HG03565 (cell line): Measurements from ENCODE around the gene TUBB8.
"Not testable (repeated sequence)": the region's sequence is repeated elsewhere in the genome, so short reads cannot be mapped to it uniquely, and the experiment has no call there.

Source experiments
- ATAC-seq: cut with Tn5 transposase; IDR thresholded peaks from one replicate; pipeline ENCODE4 v1.9.1; 2021; ENCODE audit warnings: mild to moderate bottlenecking, moderate library complexity; ENCODE audit not compliant: unreplicated experiment

The TUBB8 gene

GRCh38 chr10:48996-49395 lies at the start of gene TUBB8:
Gene TUBB8, minus strand, starts transcription at chr10:49296. Its CDS starts 58 bp downstream, at chr10:49238.
- no peak for ATAC-seq

DNA sequence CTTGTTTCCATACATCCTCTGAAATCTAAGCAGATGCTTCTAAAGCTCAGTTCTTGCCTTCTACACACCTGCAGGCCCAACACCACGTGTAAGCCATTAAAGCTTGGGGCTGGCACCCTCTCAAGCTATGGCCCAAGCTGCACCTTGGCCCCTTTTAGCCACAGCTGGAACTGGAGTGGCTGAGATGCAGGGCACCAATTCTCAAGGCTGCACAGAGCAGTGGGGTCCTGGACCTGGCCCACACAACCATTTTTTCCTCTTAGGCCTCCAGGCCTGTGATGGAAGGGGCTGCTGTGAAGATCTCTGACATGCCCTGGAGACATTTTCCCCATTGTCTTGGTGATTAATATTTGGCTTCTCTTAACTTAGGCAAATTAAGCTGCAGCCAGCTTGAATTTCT lies 47.4 kb upstream of the TUBB8 start:
- ATAC-seq = no peak

DNA sequence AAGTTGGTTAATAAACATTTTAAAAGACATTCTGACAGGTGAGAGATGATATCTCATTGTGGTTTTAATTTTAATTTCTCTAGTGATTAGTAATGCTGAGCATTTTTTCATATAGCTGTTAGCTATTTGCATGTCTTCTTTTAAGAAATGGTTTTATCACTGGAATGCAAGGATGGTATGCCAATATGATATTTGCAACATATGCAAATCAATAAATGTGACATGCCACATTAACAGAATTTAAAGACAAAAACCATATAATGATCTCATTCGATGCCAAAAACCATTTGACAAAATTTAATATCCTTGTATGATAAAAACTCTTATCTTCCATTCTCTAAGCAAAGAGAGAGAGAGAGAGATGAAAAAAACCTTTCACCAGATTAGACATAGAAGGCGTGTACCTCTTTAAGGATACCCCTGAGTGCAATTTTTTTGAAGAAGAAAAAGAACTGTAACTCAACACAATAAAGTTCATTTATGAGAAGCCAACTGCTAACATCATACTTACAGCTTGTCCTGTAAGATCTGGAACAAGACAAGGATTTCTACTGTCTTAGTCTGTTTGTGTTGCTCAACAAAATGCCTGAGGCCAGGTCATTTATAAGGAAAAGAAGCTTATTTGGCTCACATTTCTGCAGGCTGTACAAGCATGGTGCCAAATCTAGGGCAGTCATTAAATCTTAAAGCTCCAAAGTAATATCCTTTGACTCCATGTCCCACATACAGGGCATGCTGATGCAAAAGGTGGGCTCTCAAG lies 46.4 kb upstream of the TUBB8 start:
- no peak for ATAC-seq

DNA sequence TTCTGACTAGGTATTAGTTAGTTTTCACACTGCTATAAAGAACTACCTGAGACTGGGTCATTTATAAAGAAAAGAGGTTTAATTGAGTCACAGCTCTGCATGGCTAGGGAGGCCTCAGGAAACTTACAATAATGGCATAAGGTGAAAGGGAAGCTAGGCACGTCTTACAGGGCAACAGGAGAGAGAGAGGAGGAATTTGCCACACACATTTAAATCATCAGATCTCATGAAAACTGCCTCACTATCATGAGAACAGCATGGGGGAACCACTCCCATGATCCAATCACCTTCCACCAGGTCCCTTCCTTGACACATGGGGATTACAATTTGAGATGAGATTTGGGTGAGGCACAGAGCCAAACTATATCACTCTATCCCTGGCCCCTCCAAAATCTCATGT lies 45.5 kb upstream of the TUBB8 start:
- ATAC-seq = no peak

GRCh38 chr10:92846-93245 lies 43.8 kb upstream of the TUBB8 start:
- ATAC-seq = no peak

GRCh38 chr10:92153-92552 lies 43.1 kb upstream of the TUBB8 start:
- no peak for ATAC-seq

- ATAC-seq = no peak
These were observed 42.2 kb upstream of the TUBB8 start for GRCh38 chr10:91313-91712.

- ATAC-seq = no peak
These were observed 41.1 kb upstream of the TUBB8 start for GRCh38 chr10:90161-90560.

GRCh38 chr10:89248-89647 lies 40.2 kb upstream of the TUBB8 start:
- ATAC-seq = no peak

GRCh38 chr10:88253-88652 lies 39.2 kb upstream of the TUBB8 start:
- ATAC-seq = no peak

- ATAC-seq = no peak
These were observed 38.3 kb upstream of the TUBB8 start for GRCh38 chr10:87177-88080.

GRCh38 chr10:86031-86430 lies 36.9 kb upstream of the TUBB8 start:
- ATAC-seq = no peak

- no peak for ATAC-seq
These were observed 35.9 kb upstream of the TUBB8 start for GRCh38 chr10:85044-85443.

- no peak for ATAC-seq
These were observed 34.9 kb upstream of the TUBB8 start for GRCh38 chr10:83930-84530.

GRCh38 chr10:80477-81105 lies 31.5 kb upstream of the TUBB8 start:
- no peak for ATAC-seq

DNA sequence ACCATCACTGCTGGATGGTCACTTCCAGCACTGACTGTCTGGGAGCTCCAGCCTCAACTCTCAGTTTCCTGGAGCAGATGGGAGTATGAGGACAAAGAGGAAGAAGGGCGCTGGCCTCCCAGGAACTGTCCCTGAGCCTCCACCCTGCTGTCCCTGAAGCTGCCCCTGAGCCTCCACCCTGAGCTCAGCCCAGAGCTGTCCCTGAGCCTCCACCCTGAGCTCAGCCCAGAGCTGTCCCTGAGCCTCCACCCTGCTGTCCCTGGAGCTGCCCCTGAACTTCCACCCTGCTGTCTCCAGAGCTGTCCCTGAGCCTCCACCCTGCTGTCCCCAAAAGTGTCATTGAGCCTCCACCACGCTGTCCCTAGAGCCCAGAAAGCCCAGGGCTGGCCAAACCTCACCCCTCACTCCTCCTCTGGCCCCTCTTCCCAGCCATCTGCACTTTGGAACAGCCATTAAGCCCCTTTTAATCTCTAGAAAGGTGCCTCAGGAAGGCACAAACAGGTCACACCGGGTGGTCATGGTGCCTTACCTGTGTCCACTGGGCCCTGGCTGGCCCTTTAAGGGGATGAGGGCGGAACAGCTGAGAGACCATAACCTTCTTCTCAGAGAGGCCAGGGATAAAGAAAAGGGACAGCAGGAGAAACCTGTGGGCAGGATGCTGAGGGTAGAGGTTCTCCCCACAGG lies 30.6 kb upstream of the TUBB8 start:
- ATAC-seq = no peak

DNA sequence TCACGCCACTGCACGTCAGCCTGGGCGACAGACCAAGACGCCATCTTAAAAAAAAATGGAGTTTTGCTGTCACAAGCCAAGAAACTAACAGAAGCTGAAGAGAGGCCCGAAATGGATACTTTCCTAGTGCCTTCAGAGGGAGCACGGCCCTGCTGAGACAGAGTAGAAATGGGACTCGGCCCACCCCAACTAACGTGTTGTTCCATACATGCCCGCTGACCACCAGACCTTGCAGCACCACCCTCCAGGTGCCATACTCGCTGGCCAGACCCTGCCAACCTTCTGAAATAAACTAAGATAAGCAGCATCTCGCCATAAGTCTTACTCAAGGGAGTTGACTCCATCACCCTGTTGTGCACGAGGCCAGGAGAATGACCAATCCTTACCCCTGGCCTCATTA lies 29.5 kb upstream of the TUBB8 start:
- no peak for ATAC-seq

DNA sequence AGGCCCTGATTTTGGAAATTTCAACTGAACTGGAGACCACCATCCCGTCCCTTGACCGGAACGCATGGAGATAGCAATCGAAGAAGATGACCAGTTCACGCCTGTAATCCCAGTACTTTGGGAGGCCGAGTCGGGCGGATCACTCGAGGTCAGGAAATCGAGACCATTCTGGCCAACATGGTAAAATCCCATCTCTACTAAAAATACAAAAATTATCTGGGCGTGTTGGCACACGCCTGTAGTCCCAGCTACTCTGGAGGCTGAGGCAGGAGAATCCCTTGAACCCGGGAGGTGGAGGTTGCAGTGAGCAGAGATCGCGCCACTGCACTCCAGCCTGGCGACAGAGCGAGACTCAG lies 25.1 kb upstream of the TUBB8 start:
- ATAC-seq = not testable (repeated sequence)

- ATAC-seq = not testable (repeated sequence)
These were observed 24.6 kb upstream of the TUBB8 start for GRCh38 chr10:73543-74265.

DNA sequence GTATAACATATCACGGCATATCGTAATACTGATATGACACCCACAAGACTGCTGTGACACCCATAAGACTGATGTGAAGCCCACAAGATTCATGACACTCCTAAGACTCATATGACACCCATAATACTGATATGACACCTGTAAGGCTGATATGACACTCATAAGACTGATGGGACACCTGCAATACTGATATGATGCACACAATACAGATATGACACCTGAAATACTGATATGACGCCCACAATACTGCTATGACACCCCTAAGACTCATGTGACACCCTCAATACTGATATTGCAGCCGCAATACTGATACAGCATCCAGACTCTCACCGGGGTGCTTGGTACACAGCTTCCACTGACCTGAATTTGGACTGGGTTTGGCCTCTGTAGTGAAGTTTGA lies 19.1 kb upstream of the TUBB8 start:
- not testable (repeated sequence) for ATAC-seq
